OCI-LY1 (cell line): Measurements from ENCODE around the gene STK39.

Experiments
- H2AFZ ChIP-seq: fragments of 200-600 bp; sonication (generic), shearing (Covaris generic); 2 replicates; pipeline ENCODE4 v1.6.0; 2014; ENCODE audit warnings: antibody characterized with exemption, mild to moderate bottlenecking, low read length
- H3F3A ChIP-seq: fragments of 200-600 bp; sonication (generic), shearing (Covaris generic); 2 replicates; pipeline ENCODE4 v1.6.0; 2014; ENCODE audit warnings: mild to moderate bottlenecking, antibody characterized with exemption, low read length, moderate library complexity; ENCODE audit not compliant: insufficient read depth
- H3K27ac ChIP-seq: fragments of 200-600 bp; sonication (generic); 2 replicates; pipeline ENCODE4 v1.5.1; 2014; ENCODE audit warnings: low read length, mixed run types, mild to moderate bottlenecking, low read depth; ENCODE audit not compliant: poor library complexity, severe bottlenecking
- H3K27me3 ChIP-seq: fragments of 200-600 bp; sonication (generic); 2 replicates; pipeline ENCODE4 v1.6.0; 2014; ENCODE audit warnings: antibody characterized with exemption, mild to moderate bottlenecking, low read length, moderate library complexity; ENCODE audit not compliant: insufficient read depth
- H3K36me3 ChIP-seq: fragments of 200-600 bp; sonication (generic); 2 replicates; pipeline ENCODE4 v1.6.1; 2014; ENCODE audit warnings: mild to moderate bottlenecking, antibody characterized with exemption, low read length, moderate library complexity, mixed read lengths; ENCODE audit not compliant: insufficient read depth
- H3K4me1 ChIP-seq: fragments of 200-600 bp; sonication (generic); 2 replicates; pipeline ENCODE4 v1.5.1; 2014; ENCODE audit warnings: mild to moderate bottlenecking, low read length, moderate library complexity; ENCODE audit not compliant: insufficient read depth, severe bottlenecking
- H3K4me2 ChIP-seq: fragments of 200-600 bp; sonication (generic), shearing (Covaris generic); 2 replicates; pipeline ENCODE4 v1.6.1; 2014; ENCODE audit warnings: low read length
- H3K4me3 ChIP-seq: fragments of 200-600 bp; sonication (generic); 2 replicates; pipeline ENCODE4 v1.5.1; 2014; ENCODE audit warnings: low read length, low read depth, mild to moderate bottlenecking, mixed read lengths; ENCODE audit not compliant: poor library complexity, severe bottlenecking
- H3K79me2 ChIP-seq: fragments of 200-600 bp; shearing (Covaris generic); 2 replicates; pipeline ENCODE4 v1.6.1; 2016; ENCODE audit warnings: mixed run types, low read length, mixed read lengths; ENCODE audit not compliant: insufficient read depth
- H3K9ac ChIP-seq: fragments of 200-600 bp; sonication (generic), shearing (Covaris generic); 2 replicates; pipeline ENCODE4 v1.6.1; 2014; ENCODE audit warnings: mild to moderate bottlenecking, low read length, mixed read lengths
- H3K9me2 ChIP-seq: fragments of 200-600 bp; sonication (generic), shearing (Covaris generic); 2 replicates; pipeline ENCODE4 v1.6.1; 2014; ENCODE audit warnings: low read depth, mild to moderate bottlenecking, low read length, mixed read lengths
- H3K9me3 ChIP-seq: fragments of 200-600 bp; shearing (Covaris generic); 2 replicates; pipeline ENCODE4 v1.6.1; 2014; ENCODE audit warnings: low read length, mixed read lengths
- H4K20me1 ChIP-seq: fragments of 200-600 bp; sonication (generic), shearing (Covaris generic); 2 replicates; pipeline ENCODE4 v1.6.0; 2016; ENCODE audit warnings: mild to moderate bottlenecking, low read length; ENCODE audit not compliant: insufficient read depth
- CTCF ChIP-seq: fragments of 200-600 bp; sonication (generic), shearing (Covaris generic); IDR thresholded peaks from 2 replicates; pipeline ENCODE4 v1.5.1; 2017; ENCODE audit warnings: mild to moderate bottlenecking, antibody characterized with exemption, low read length, moderate library complexity, mixed read lengths
- EZH2 ChIP-seq: fragments of 200-600 bp; sonication (generic), shearing (Covaris generic); IDR thresholded peaks from 2 replicates; pipeline ENCODE4 v1.8.0; 2017; ENCODE audit warnings: borderline replicate concordance, mixed run types, mild to moderate bottlenecking, antibody characterized with exemption, low read length, moderate library complexity, mixed read lengths

The STK39 gene

GRCh38 chr2:168180914-168181313 is 66.5 kb downstream of the STK39 start:
- no peaks in the 10 kb centered on the region for H3K9me3 ChIP-seq
- H3K9me2 ChIP-seq, result no peaks in the 10 kb centered on the region
- H3F3A ChIP-seq, result no peaks in the 10 kb centered on the region
- H3K27me3 ChIP-seq, result no peaks in the 10 kb centered on the region
- H3K36me3 ChIP-seq, result peaks cover 22% of the 10 kb centered on the region; the same call in 1 of the 2 replicates
- no peak overlapping the region for H2AFZ ChIP-seq
- no peak overlapping the region for H3K4me3 ChIP-seq
- no peak overlapping the region for H3K4me2 ChIP-seq
- no peaks in the 10 kb centered on the region for H3K79me2 ChIP-seq
- H3K9ac ChIP-seq, result no peak overlapping the region
- no peaks in the 10 kb centered on the region for H4K20me1 ChIP-seq
- peaks cover 22% of the 10 kb centered on the region for H3K4me1 ChIP-seq
- no peak overlapping the region for H3K27ac ChIP-seq
- no peak for TF ChIP-seq CTCF

- H3K4me1 ChIP-seq, result peaks cover 26% of the 10 kb centered on the region
- H3K4me3 ChIP-seq, result no peak overlapping the region
- no peaks in the 10 kb centered on the region for H3F3A ChIP-seq
- H3K4me2 ChIP-seq, result no peak overlapping the region
- H3K27me3 ChIP-seq, result no peaks in the 10 kb centered on the region
- peaks cover 22% of the 10 kb centered on the region; the same call in 1 of the 2 replicates for H3K36me3 ChIP-seq
- no peak overlapping the region for H2AFZ ChIP-seq
- H3K9me3 ChIP-seq, result no peaks in the 10 kb centered on the region
- H4K20me1 ChIP-seq, result no peaks in the 10 kb centered on the region
- H3K9ac ChIP-seq, result no peak overlapping the region
- no peaks in the 10 kb centered on the region for H3K79me2 ChIP-seq
- H3K9me2 ChIP-seq, result no peaks in the 10 kb centered on the region
- TF ChIP-seq CTCF (no peak), EZH2 (no peak)
- no peak overlapping the region for H3K27ac ChIP-seq
These were observed 66.9 kb downstream of the STK39 start for GRCh38 chr2:168180483-168180882.

- Histone ChIP-seq H3K9ac (no peak overlapping the region), H3K27ac (no peak overlapping the region), H3K9me3 (no peaks in the 10 kb centered on the region), H3F3A (no peaks in the 10 kb centered on the region), H3K4me2 (no peak overlapping the region), H3K27me3 (no peaks in the 10 kb centered on the region), H2AFZ (no peak overlapping the region), H3K79me2 (no peaks in the 10 kb centered on the region), H3K36me3 (peaks cover 22% of the 10 kb centered on the region; the same call in 1 of the 2 replicates), H3K4me1 (peaks cover 35% of the 10 kb centered on the region), H3K9me2 (no peaks in the 10 kb centered on the region), H4K20me1 (no peaks in the 10 kb centered on the region), H3K4me3 (no peak overlapping the region)
- TF ChIP-seq EZH2 (no peak), CTCF (no peak)
These were observed 67.8 kb downstream of the STK39 start for GRCh38 chr2:168179592-168179991.
